ENCODE data around the gene CPLX3.

Gene CPLX3

DNA sequence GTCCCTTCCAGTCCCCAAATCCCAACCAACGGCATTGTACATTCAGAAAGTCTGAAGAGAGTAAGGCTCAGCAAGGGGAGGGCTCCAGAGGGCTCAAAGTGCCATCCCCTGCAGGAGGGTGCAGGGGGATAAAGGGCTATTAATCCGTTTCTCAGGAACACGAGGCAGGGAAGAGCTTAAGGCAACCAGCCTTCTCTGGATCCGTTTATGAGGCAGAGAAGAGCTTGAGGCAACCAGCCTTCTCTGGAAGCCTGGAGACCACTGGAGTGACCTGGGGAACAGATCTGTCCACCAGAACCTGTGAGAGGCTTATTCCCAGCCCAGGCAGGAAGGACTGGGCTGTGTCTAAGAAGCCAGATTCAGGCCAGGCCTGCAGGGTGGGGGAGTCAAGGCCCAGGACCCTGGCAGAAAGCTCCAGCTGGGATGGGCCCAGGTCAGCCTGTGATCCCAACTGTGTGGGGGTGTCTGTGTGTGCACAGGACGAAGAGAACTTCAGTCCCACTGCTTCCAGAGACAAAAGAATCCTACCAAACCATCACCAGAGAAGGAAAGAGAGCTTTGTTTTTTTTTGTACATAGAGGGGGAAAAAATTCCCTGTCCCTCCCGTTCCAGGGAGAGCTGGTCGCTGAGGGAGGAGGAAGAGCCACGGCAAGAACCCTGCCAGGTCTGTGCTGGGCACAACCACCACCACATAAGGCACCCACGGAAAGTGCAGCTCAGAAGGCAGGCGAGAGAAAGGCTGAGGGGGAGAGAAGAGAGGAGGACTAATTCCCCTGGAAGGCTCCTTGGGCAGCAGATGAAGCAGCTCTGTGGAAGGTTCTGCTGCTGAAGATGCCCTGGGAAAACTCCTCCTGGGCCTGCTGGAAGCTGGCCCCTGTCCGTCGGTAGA is 18.1 kb downstream of the CPLX3 start:
- DNase-seq (ENCODE audit: low read depth), result no peak
- no peak overlapping the region for H3K4me3 ChIP-seq (ENCODE audit: low read length)
- TF ChIP-seq, protein P1, sequence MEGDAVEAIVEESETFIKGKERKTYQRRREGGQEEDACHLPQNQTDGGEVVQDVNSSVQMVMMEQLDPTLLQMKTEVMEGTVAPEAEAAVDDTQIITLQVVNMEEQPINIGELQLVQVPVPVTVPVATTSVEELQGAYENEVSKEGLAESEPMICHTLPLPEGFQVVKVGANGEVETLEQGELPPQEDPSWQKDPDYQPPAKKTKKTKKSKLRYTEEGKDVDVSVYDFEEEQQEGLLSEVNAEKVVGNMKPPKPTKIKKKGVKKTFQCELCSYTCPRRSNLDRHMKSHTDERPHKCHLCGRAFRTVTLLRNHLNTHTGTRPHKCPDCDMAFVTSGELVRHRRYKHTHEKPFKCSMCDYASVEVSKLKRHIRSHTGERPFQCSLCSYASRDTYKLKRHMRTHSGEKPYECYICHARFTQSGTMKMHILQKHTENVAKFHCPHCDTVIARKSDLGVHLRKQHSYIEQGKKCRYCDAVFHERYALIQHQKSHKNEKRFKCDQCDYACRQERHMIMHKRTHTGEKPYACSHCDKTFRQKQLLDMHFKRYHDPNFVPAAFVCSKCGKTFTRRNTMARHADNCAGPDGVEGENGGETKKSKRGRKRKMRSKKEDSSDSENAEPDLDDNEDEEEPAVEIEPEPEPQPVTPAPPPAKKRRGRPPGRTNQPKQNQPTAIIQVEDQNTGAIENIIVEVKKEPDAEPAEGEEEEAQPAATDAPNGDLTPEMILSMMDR (IDR thresholded peaks at IDR 0.05; ENCODE audit: insufficient read depth, low read depth, low read length, missing control alignments), result no peak

DNA sequence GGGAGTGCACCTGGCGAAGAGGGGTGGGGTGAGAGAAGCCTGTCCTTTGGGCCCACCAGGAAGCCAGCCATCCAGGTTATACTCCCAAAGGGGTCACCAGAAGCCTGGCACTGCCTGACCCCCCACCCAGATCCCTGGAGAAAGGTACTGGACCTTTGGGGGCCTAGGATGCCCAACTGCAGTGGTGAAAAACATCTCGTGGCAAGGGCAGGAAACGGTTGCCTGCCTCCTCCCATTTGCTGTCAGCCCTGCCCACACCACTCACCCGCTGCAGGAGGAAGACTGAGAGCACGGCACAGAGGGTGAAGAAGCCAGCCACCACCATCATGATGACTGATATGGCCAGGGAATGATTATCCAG is 18.8 kb downstream of the CPLX3 start:
- TF ChIP-seq, protein P1 (IDR thresholded peaks at IDR 0.05; ENCODE audit: insufficient read depth, low read depth, low read length, missing control alignments), result no peak
- H3K4me3 ChIP-seq (ENCODE audit: low read length), result no peak overlapping the region
- DNase-seq (ENCODE audit: low read depth), result no peak

- no peak overlapping the region for H3K4me3 ChIP-seq (ENCODE audit: low read length)
- no peak for DNase-seq (ENCODE audit: low read depth)
- TF ChIP-seq, protein P1 (IDR thresholded peaks at IDR 0.05; ENCODE audit: insufficient read depth, low read depth, low read length, missing control alignments), result no peak
These were observed 19.2 kb downstream of the CPLX3 start for GRCh38 chr15:74845581-74845980.

DNA sequence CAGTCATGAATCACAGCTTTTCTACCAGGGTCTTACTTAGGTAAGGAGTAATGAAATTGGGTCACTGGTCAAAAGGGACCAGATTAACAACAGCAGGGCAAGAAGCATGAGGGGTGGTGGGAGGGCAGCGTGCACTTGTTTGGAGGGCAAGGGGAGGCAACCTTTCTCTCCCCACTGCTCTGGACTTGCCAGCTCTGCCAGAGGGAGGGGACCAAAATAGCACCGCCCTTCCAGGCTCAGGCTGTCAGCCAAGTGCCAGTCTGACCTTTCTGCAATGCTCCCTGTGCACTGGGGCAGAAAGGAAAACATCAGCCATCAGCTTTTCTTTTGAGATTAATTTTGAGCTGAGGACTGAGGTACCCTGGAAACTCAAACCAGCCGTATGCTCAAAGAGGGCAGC is 21.0 kb downstream of the CPLX3 start:
- no peak overlapping the region for H3K4me3 ChIP-seq (ENCODE audit: low read length)
- TF ChIP-seq, protein P1 (IDR thresholded peaks at IDR 0.05; ENCODE audit: insufficient read depth, low read depth, low read length, missing control alignments), result no peak
- no peak for DNase-seq (ENCODE audit: low read depth)

DNA sequence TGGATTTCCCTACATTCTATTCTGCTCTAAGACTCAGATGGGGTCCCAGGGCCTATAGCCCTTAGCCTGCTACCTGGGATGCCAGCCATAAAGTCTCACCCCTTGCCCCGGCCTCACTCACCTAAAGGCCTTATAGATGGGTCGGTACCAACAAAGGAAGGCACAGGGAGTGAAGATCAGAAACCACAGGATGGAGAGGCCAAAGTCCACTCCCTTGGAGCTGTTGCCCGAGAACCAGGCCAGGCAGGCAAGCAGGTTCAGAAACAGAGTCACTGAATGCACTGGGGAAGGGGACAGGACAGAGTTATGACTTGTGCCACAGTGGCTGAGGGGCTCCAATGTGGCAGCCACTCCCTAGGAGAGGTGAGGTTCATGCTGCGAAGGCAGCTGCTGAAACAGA is 24.0 kb downstream of the CPLX3 start:
- TF ChIP-seq, protein P1 (IDR thresholded peaks at IDR 0.05; ENCODE audit: insufficient read depth, low read depth, low read length, missing control alignments), result no peak
- H3K4me3 ChIP-seq (ENCODE audit: low read length), result no peak overlapping the region
- no peak for DNase-seq (ENCODE audit: low read depth)

DNA sequence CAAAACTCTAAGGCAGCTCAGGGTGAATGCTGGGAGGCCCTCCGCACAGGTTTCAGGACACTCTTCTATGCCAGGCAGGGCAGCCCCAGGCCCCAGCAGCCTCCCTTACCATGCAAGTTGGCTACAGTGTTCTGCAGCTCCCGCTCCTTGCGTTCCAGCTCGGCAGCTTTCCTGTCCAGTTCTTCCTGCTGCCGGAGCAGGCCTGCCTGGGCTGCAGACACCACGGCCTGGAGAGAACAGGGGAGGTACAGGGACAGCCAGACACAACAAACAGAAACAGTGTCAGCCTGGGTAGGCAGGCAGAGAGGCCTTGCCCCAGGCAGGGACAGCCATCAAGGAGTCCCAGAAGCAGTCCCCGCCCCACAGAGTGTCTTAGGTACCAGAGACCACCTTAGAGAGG is 25.5 kb downstream of the CPLX3 start:
- no peak overlapping the region for H3K4me3 ChIP-seq (ENCODE audit: low read length)
- DNase-seq (ENCODE audit: low read depth), result no peak
- TF ChIP-seq, protein P1 (IDR thresholded peaks at IDR 0.05; ENCODE audit: insufficient read depth, low read depth, low read length, missing control alignments), result no peak

Measured in epithelial cell of esophagus (primary cell).